K562 (cell line): Measurements from ENCODE around the gene PLA2G15. TPM values are rescaled to one million over a fixed set of nuclear protein-coding genes. Genes with fewer than 3 reads are reported as not detected.

Experiments
- NRF1 ChIP-seq, 2 experiments: fragments of 450-650 bp; IDR thresholded peaks in 1 of 2; conservative IDR thresholded peaks in 1 of 2; 2 replicates each; pipeline ENCODE4 v1.6.1; 2014; ENCODE audit warnings: mild to moderate bottlenecking in 2 of 2
- ZNF224 ChIP-seq: sonication (generic); formaldehyde crosslinking; IDR thresholded peaks from 2 replicates; pipeline ENCODE4 v1.8.0; 2022; ENCODE audit warnings: mild to moderate bottlenecking, missing genetic modification reagents
- polyA plus RNA-seq, 8 experiments: library from polyadenylated mRNA; depleted of rRNA in 4 of 8; stranded (reverse) in 5 of 8; unstranded in 3 of 8; fragments of >200 nt; fragmentation: Nextera tagmentation in 2 of 8; fragmentation: Illumina TruSeq in 1 of 8; extraction: Ambion mirVana in 2 of 8; extraction: Trizol in 1 of 8; gene quantifications; 2 replicates each; pipeline versions ENCODE4 v1.2.1 to v1.2.3, GENCODE V29; 2011 to 2014; ENCODE audit warnings: inconsistent platforms in 1 of 8, missing spikeins in 1 of 8
- total RNA-seq, 7 experiments: library from RNA; depleted of rRNA in 6 of 7; stranded (reverse); fragments of >200 nt in 6 of 7; fragmentation: Illumina TruSeq in 2 of 7; extraction: Trizol in 2 of 7; gene quantifications; 2 replicates each; pipeline versions ENCODE4 v1.2.1 to v1.2.3, GENCODE V29; 2011 to 2021; ENCODE audit warnings: low replicate concordance in 1 of 7
- TF ChIP-seq, protein P1 (sequence below), 2 experiments: fragments of 450-650 bp; formaldehyde crosslinking in 1 of 2; IDR thresholded peaks; 2 replicates each; pipeline versions ENCODE4 v1.4.0 to v1.6.1; 2014 to 2020; ENCODE audit warnings: mild to moderate bottlenecking in 2 of 2, borderline replicate concordance in 1 of 2, low read depth in 1 of 2
- TF ChIP-seq, protein P2 (sequence below): fragments of 450-650 bp; formaldehyde crosslinking; conservative IDR thresholded peaks from 2 replicates; pipeline ENCODE4 v1.4.0; 2022; ENCODE audit warnings: mild to moderate bottlenecking, missing genetic modification characterization

PLA2G15 gene
- total and polyA plus RNA-seq, 9 of the 15 experiments (the other 6 are each of a cell fraction or from before 2014, with no cell fraction given), result 0.42 to 8.6 (median 4.8) TPM

DNA sequence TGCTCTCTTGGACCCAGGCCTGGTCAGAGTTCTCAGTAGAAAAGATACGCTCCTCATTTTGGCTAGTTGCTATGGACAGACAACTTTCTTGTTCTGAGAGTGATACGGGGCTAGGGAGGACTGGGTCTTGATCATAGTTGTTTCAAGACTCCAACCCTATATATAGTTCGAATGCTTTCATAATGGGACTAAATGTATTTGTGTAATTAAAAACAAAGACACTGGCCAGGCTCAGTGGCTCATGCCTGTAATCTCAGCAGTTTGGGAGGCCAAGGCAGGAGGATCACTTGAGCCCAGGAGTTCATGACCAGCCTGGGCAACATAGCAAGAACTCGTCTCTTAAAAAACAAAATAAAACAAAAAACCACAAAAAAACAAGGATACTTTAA, 36.9 kb downstream of the PLA2G15 start (continued):
- TF ChIP-seq, protein P1, sequence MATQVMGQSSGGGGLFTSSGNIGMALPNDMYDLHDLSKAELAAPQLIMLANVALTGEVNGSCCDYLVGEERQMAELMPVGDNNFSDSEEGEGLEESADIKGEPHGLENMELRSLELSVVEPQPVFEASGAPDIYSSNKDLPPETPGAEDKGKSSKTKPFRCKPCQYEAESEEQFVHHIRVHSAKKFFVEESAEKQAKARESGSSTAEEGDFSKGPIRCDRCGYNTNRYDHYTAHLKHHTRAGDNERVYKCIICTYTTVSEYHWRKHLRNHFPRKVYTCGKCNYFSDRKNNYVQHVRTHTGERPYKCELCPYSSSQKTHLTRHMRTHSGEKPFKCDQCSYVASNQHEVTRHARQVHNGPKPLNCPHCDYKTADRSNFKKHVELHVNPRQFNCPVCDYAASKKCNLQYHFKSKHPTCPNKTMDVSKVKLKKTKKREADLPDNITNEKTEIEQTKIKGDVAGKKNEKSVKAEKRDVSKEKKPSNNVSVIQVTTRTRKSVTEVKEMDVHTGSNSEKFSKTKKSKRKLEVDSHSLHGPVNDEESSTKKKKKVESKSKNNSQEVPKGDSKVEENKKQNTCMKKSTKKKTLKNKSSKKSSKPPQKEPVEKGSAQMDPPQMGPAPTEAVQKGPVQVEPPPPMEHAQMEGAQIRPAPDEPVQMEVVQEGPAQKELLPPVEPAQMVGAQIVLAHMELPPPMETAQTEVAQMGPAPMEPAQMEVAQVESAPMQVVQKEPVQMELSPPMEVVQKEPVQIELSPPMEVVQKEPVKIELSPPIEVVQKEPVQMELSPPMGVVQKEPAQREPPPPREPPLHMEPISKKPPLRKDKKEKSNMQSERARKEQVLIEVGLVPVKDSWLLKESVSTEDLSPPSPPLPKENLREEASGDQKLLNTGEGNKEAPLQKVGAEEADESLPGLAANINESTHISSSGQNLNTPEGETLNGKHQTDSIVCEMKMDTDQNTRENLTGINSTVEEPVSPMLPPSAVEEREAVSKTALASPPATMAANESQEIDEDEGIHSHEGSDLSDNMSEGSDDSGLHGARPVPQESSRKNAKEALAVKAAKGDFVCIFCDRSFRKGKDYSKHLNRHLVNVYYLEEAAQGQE (IDR thresholded peaks at IDR 0.05; ENCODE audit: borderline replicate concordance), result no peak
- TF ChIP-seq, protein P1 (CRISPR knock-in tag; IDR thresholded peaks at IDR 0.05; ENCODE audit: low read depth), result no peak
- TF ChIP-seq, protein P2, sequence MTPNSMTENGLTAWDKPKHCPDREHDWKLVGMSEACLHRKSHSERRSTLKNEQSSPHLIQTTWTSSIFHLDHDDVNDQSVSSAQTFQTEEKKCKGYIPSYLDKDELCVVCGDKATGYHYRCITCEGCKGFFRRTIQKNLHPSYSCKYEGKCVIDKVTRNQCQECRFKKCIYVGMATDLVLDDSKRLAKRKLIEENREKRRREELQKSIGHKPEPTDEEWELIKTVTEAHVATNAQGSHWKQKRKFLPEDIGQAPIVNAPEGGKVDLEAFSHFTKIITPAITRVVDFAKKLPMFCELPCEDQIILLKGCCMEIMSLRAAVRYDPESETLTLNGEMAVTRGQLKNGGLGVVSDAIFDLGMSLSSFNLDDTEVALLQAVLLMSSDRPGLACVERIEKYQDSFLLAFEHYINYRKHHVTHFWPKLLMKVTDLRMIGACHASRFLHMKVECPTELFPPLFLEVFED (CRISPR knock-in tag), result no peak
- no peak for TF ChIP-seq ZNF224 (CRISPR knock-in tag)
- no peak for TF ChIP-seq NRF1 (conservative IDR thresholded peaks at IDR 0.05 in 1 of 2, IDR thresholded peaks at IDR 0.05 in 1 of 2)
- TF ChIP-seq, all 486 proteins: peak for 0
